Parathyroid adenoma (tissue), 2 donors: ENCODE results near the gene SLC7A5.

Experiments
- H2AFZ ChIP-seq: fragments of 300-600 bp; sonication (generic); one replicate; pipeline ENCODE4 v1.7.0; 2017; ENCODE audit warnings: antibody characterized with exemption, mild to moderate bottlenecking
- H3K27ac ChIP-seq: fragments of 300-600 bp; sonication (generic); one replicate; pipeline ENCODE4 v1.7.0; 2017
- H3K27me3 ChIP-seq: fragments of 300-600 bp; sonication (generic); one replicate; pipeline ENCODE4 v1.7.0; 2017; ENCODE audit warnings: low read length; ENCODE audit not compliant: control insufficient read depth, insufficient read depth
- H3K36me3 ChIP-seq: fragments of 300-600 bp; sonication (generic); one replicate; pipeline ENCODE4 v1.7.0; 2017; ENCODE audit warnings: low read length; ENCODE audit not compliant: control insufficient read depth, insufficient read depth
- H3K4me1 ChIP-seq: fragments of 300-600 bp; sonication (generic); one replicate; pipeline ENCODE4 v1.7.0; 2017; ENCODE audit warnings: control low read depth
- H3K4me2 ChIP-seq: fragments of 300-600 bp; sonication (generic); one replicate; pipeline ENCODE4 v1.7.0; 2017; ENCODE audit warnings: low read length
- H3K4me3 ChIP-seq: fragments of 300-600 bp; sonication (generic); one replicate; pipeline ENCODE4 v1.7.0; 2017; ENCODE audit warnings: low read depth, low read length
- H3K79me2 ChIP-seq: fragments of 300-600 bp; sonication (generic); one replicate; pipeline ENCODE4 v1.7.0; 2017; ENCODE audit warnings: control low read depth
- H3K9ac ChIP-seq: fragments of 300-600 bp; sonication (generic); one replicate; pipeline ENCODE4 v1.7.0; 2017; ENCODE audit warnings: mild to moderate bottlenecking
- H3K9me3 ChIP-seq: fragments of 300-600 bp; sonication (generic); one replicate; pipeline ENCODE4 v1.7.0; 2017; ENCODE audit warnings: low read length; ENCODE audit not compliant: control insufficient read depth
- CTCF ChIP-seq: fragments of 300-600 bp; sonication (generic); IDR thresholded peaks from one replicate; pipeline ENCODE4 v1.7.0; 2017; ENCODE audit warnings: antibody characterized with exemption, mild to moderate bottlenecking
- donor health status: primary hyperparathyroidism.

The SLC7A5 gene

GRCh38 chr16:87795336-87795735 is 74.0 kb downstream of the SLC7A5 start:
- no peaks in the 10 kb centered on the region for H3K79me2 ChIP-seq
- no peak for TF ChIP-seq CTCF
- no peaks in the 10 kb centered on the region for H3K36me3 ChIP-seq
- no peaks in the 10 kb centered on the region for H3K27me3 ChIP-seq
- no peaks in the 10 kb centered on the region for H3K4me1 ChIP-seq
- no peak overlapping the region for H3K9ac ChIP-seq
- no peak overlapping the region for H3K27ac ChIP-seq
- H3K4me3 ChIP-seq, result no peak overlapping the region
- H3K4me2 ChIP-seq, result no peak overlapping the region
- no peaks in the 10 kb centered on the region for H3K9me3 ChIP-seq
- H2AFZ ChIP-seq, result no peak overlapping the region

- Histone ChIP-seq H3K4me1 (no peaks in the 10 kb centered on the region), H3K79me2 (no peaks in the 10 kb centered on the region), H3K4me3 (no peak overlapping the region), H3K4me2 (no peak overlapping the region), H3K36me3 (no peaks in the 10 kb centered on the region), H2AFZ (no peak overlapping the region), H3K27ac (no peak overlapping the region), H3K9me3 (no peaks in the 10 kb centered on the region), H3K27me3 (no peaks in the 10 kb centered on the region), H3K9ac (no peak overlapping the region)
- TF ChIP-seq CTCF, result no peak
Observed at GRCh38 chr16:87794485-87795078, 74.7 kb downstream of the SLC7A5 start.

GRCh38 chr16:87792205-87792565 is 77.1 kb downstream of the SLC7A5 start:
- Histone ChIP-seq H3K9ac (no peak overlapping the region), H3K4me3 (no peak overlapping the region), H3K4me1 (no peaks in the 10 kb centered on the region), H3K79me2 (no peaks in the 10 kb centered on the region), H3K4me2 (no peak overlapping the region), H2AFZ (no peak overlapping the region), H3K36me3 (no peaks in the 10 kb centered on the region), H3K9me3 (no peaks in the 10 kb centered on the region), H3K27me3 (no peaks in the 10 kb centered on the region), H3K27ac (no peak overlapping the region)
- TF ChIP-seq CTCF, result no peak

- no peaks in the 10 kb centered on the region for H3K79me2 ChIP-seq
- H3K36me3 ChIP-seq, result no peaks in the 10 kb centered on the region
- no peaks in the 10 kb centered on the region for H3K9me3 ChIP-seq
- no peak overlapping the region for H3K4me3 ChIP-seq
- no peak overlapping the region for H3K27ac ChIP-seq
- no peak overlapping the region for H3K4me2 ChIP-seq
- no peak overlapping the region for H3K9ac ChIP-seq
- TF ChIP-seq CTCF, result no peak
- H3K4me1 ChIP-seq, result no peaks in the 10 kb centered on the region
- H2AFZ ChIP-seq, result no peak overlapping the region
- H3K27me3 ChIP-seq, result no peaks in the 10 kb centered on the region
Observed at GRCh38 chr16:87791295-87792204, 77.8 kb downstream of the SLC7A5 start.
